C4-2B (cell line): Measurements from ENCODE around the gene MRPS30.

ENCODE experiments used
- CTCF ChIP-seq: fragments of 450-650 bp; conservative IDR thresholded peaks from 2 replicates; pipeline ENCODE4 v1.5.1; 2017; ENCODE audit warnings: mild to moderate bottlenecking
- ZFX ChIP-seq: fragments of 450-650 bp; IDR thresholded peaks from 2 replicates; pipeline ENCODE4 v1.6.1; 2017

GRCh38 chr5:44794371-44794770, 14.4 kb upstream of the MRPS30 start:
- TF ChIP-seq CTCF: no peak
- TF ChIP-seq ZFX: no peak
